HG03575 (cell line): ENCODE results near the gene RMND1.
"Not testable (repeated sequence)": the region's sequence is repeated elsewhere in the genome, so short reads cannot be mapped to it uniquely, and the experiment has no call there.

ENCODE experiments used
- ATAC-seq: cut with Tn5 transposase; IDR thresholded peaks from one replicate; pipeline ENCODE4 v1.9.1; 2021; ENCODE audit not compliant: unreplicated experiment, insufficient number of reproducible peaks, low FRiP score; ENCODE audit errors: extremely low read depth

The RMND1 gene

GRCh38 chr6:151455751-151456398, 3.9 kb upstream of the RMND1 start:
- ATAC-seq: not testable (repeated sequence)

DNA sequence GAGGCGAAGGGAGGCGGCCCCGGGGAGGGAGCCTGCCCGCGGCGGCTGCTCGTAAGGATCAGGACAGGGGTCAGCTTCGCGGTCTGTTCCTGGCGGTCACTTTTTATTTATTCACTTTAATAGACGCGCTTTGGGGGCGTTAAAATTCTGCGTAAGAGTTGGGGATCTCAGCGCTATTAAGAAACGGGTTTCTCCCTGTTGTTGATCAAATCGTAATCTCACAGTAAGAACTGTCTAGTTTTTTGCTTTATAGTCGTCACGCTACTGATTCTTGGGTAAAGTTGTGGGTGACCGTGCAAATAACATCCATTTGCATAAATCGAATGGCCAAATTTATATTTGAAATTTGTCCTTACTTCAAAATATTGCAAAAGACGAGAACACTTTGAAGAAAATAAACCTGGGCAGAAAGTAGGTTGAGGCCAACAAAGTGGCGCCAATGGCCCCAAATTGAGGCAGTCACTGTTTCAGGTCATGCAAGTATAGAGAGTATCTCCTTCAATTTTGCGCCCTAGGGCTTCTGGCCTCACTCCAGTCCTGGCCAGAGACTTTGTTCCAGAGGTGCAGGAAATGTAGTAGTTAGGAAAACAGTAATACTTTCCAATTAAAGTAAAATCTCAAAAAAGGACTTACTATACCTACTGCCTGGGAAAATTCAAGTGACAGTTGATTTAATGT, 963 bp upstream of the RMND1 start:
- ATAC-seq: no peak

DNA sequence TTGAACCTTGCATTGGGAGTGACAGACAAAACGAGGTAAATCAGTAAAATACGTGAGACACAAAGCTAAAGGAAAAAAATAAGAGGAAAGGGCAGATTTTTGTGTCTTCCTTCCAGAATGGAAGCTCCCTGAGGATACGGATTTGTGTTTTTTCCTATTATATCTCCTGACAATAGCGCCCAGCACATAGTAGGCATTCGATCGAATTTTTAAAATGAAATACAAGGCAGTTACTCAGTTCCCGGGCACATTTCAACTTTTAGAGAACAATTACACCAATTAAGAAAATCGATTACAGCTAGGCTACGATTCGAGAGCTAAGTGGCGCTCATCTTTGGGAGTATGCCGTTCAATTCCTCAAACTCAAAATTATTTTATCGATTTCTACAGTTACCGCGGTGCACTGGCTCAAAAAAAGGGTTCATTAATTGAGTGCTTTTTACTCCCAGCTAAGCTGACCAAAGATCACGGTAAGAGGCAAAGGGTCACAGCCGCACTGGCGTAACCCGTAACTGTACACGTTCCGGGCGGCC, 443 bp downstream of the RMND1 start:
- no peak for ATAC-seq

DNA sequence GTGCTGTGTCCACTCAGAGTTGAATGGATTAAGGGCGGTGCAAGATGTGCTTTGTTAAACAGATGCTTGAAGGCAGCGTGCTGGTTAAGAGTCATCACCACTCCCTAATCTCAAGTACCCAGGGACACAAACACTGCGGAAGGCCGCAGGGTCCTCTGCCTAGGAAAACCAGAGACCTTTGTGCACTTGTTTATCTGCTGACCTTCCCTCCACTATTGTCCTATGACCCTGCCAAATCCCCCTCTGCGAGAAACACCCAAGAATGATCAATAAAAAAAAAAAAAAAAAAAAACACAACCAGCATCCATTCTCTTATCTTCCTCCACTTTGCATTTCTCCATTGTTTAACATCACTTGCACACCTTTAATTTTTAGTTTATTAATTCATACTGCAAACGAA, 998 bp downstream of the RMND1 start:
- not testable (repeated sequence) for ATAC-seq

- no peak for ATAC-seq
Observed at GRCh38 chr6:151448623-151449022, 3.3 kb downstream of the RMND1 start.

DNA sequence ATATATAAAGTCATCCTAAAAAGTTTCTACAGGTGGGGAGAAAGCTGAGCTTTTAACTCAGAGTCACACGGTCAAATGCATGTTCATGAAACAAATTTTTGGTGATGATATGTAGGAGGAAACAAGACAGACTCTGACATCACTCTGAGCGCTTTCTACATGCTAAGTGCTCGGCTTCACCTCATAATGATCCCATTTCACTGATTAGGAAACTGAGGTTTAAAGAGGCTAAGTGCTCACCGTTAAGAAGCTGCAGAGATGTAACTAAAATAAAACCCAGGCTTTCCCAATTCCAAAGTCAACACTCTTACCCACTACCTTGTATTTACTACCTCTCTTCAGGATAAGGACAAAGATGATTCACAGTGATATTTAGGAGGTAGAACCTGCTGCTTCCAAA, 4.7 kb downstream of the RMND1 start:
- ATAC-seq: no peak

GRCh38 chr6:151445482-151445881, 6.4 kb downstream of the RMND1 start:
- ATAC-seq: no peak

DNA sequence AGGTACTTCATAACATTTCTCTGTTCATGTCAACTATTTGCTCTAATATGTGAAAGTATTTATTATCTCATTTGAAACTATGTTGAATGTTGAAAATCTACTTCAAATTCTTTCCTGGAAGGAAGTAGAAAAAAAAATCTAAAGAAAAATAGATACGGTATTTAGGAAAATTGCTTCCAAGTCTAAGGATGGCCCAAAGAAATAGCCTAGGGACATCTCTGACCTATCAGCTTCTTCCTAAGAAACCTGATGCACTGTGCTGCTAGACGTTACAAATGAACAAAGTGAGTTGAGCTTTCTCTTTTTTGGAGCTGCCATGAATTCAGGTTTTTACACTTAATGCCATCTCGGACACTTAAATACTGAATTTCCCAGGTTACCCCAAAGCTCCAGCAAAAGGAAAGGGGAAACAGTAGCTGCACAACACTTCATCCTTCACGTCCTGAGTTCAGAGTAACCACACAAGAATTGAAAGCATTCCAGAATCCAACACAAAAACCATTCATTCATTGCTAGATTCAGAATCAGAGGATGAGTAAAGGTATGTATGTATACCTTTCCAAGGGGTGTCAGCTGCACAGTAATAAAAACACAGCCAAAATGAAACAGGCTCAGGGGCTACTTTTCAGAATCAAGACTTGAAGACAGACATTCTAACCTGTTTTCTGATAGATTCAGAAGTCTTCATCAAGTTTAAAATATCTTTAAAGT, 7.9 kb downstream of the RMND1 start:
- no peak for ATAC-seq

DNA sequence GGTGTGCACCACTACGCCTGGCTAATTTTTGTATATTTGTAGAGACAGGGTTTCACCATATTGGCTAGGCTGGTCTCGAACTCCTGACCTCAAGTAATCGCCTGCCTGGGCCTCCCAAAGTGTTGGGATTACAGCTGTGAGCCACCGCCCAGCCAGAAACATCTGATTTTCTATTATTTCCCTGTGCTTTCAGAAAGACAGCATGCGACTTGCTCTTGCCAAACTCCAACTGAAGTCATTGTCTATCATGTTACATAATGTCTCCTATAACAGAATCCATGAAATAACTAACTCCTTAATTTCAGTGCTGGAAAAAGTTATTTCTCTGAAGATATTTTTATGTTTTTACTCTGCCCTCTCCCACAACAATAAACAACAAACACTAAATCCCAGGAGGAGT, 8.5 kb downstream of the RMND1 start:
- ATAC-seq: no peak

- ATAC-seq: no peak
Observed at GRCh38 chr6:151442371-151442770, 9.6 kb downstream of the RMND1 start.

DNA sequence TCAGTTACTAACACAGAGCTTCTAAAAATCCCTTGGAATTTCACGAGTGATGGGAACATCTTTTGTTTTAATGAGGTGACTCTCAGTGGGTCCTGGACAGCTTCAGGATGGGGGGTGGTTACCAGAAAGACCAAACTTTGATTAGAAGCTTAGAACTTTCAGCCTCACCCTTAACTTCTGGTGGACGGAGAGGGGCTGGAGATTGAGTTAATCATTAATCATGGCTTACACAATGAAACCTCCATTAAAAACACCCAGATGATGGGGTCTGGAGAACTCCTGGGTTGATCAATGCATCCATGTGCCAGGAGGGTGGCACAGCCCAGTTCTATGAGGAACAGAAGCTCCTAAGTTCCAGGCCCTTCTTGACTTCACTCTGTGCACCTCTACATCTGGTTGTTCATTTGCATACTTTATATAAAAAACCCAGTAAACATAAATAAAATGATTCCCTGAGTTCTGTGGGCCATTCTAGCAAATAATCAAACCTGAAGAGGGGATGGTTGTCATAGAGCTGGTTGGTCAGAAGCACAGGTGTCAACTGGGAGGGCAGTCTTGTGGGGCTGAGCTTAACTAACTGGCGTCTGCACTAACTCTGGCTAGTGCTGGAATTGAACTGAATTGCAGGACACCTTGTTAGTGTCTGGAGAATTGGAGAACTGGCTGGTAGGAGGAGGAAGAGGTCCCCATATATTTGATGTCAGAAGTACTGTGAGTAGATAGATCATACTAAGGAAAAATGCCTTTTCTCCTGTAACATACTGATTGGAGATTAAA, 10.3 kb downstream of the RMND1 start:
- no peak for ATAC-seq

GRCh38 chr6:151440930-151441329, 11.0 kb downstream of the RMND1 start:
- ATAC-seq: no peak

GRCh38 chr6:151440498-151440897, 11.4 kb downstream of the RMND1 start:
- ATAC-seq: no peak

DNA sequence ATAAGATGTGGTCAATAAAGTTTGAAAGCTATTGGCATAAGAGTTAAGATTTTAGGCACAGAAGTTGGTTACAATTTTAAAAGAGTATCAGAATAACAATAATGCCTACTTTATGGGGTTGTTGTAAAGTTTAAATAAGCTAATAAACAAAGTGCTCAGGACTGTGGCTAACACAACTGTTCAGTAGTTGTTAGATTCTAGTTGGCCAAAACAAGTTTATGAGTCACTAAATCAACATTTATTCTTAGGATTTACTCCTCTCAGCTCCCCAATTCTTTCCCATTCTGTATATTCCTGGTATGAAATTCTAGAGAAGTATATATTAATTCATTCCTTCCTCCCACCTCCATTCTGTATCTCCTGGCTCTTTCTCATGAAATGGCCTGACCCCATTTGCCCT, 14.5 kb downstream of the RMND1 start:
- ATAC-seq: no peak

DNA sequence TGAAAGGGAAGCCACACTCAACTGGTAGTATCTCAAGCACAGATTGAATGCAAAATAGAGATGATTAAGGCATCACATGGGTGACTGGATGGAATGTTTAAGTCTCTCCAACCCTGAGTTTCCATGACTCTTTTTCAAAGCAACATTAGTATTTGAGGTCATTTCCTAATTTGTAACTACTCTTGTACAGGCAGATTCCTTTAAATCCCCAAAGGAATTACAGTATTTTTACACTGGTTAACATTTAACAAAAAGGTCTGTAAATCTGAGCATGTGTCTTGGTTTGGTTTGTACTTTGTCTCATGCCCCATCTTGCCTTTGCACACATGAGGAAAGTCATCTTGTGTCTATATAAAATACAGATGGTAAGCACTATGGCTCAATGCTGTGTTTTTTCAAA, 15.1 kb downstream of the RMND1 start:
- no peak for ATAC-seq

- no peak for ATAC-seq
Observed at GRCh38 chr6:151436300-151436699, 15.6 kb downstream of the RMND1 start.

- no peak for ATAC-seq
Observed at GRCh38 chr6:151434369-151434768, 17.6 kb downstream of the RMND1 start.

- ATAC-seq: no peak
Observed at GRCh38 chr6:151432651-151433050, 19.3 kb downstream of the RMND1 start.

DNA sequence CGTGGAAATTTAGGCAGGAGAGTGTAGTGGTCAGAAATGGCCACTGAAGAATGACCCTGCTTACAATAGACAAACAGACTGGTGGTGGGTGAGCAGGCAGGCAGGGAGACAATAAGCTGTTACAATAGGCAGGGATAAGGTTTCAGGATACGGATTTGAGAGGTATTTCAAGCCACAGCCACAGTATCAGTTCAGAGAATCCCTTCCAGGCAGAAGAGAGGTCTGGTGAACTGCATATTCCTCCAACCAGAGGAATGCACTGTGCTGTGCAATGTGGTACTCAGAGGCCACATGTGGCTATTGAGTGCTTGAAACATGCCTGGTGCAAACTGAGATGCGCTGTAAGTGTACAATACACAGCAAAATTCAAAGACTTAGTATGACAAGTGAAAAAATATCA, 20.6 kb downstream of the RMND1 start:
- no peak for ATAC-seq
